Activated CD8-positive, alpha-beta memory T cell treated with anti-CD3 and anti-CD28 coated beads for 4 hours (primary cell): Measurements from ENCODE around the gene GPR35.

Experiments
- DNase-seq, 2 donors: peaks; one replicate each; pipeline ENCODE4 v3.0.0-alpha.2; 2020; ENCODE audit warnings: low read depth in 2 of 2

The GPR35 gene

GRCh38 chr2:240588669-240589068, 36.6 kb upstream of the GPR35 start:
- no peak for DNase-seq

- DNase-seq = no peak
Observed at GRCh38 chr2:240589375-240589774, 35.9 kb upstream of the GPR35 start.

- no peak for DNase-seq
Observed at GRCh38 chr2:240589850-240590525, 35.3 kb upstream of the GPR35 start.

- no peak for DNase-seq
Observed at GRCh38 chr2:240590681-240591111, 34.6 kb upstream of the GPR35 start.

GRCh38 chr2:240591226-240591625, 34.1 kb upstream of the GPR35 start:
- DNase-seq = no peak

- no peak for DNase-seq
Observed at GRCh38 chr2:240591784-240592183, 33.5 kb upstream of the GPR35 start.

GRCh38 chr2:240593026-240593702, 32.1 kb upstream of the GPR35 start:
- DNase-seq = no peak

- no peak for DNase-seq
Observed at GRCh38 chr2:240593703-240594451, 31.4 kb upstream of the GPR35 start.

GRCh38 chr2:240594511-240595380, 30.5 kb upstream of the GPR35 start:
- DNase-seq = no peak

GRCh38 chr2:240595381-240596079, 29.8 kb upstream of the GPR35 start:
- DNase-seq = no peak

- no peak for DNase-seq
Observed at GRCh38 chr2:240596080-240596460, 29.2 kb upstream of the GPR35 start.

- no peak for DNase-seq
Observed at GRCh38 chr2:240596491-240596931, 28.8 kb upstream of the GPR35 start.

GRCh38 chr2:240597054-240597418, 28.2 kb upstream of the GPR35 start:
- no peak for DNase-seq

- no peak for DNase-seq
Observed at GRCh38 chr2:240597419-240598181, 27.7 kb upstream of the GPR35 start.

GRCh38 chr2:240598311-240598911, 26.9 kb upstream of the GPR35 start:
- no peak for DNase-seq

- no peak for DNase-seq
Observed at GRCh38 chr2:240599141-240599583, 26.1 kb upstream of the GPR35 start.

GRCh38 chr2:240600451-240600961, 24.8 kb upstream of the GPR35 start:
- no peak for DNase-seq

GRCh38 chr2:240601061-240601830, 24.0 kb upstream of the GPR35 start:
- no peak for DNase-seq

GRCh38 chr2:240601831-240602160, 23.5 kb upstream of the GPR35 start:
- DNase-seq = no peak
